Stomach (tissue), 9 donors: ENCODE data around the gene OR8B12. TPM values are rescaled to one million over a fixed set of nuclear protein-coding genes. Genes with fewer than 3 reads are reported as not detected.

Experiments
- DNase-seq, 2 donors: peaks; one replicate each; pipeline versions ENCODE4 v3.0.0 to v3.0.0-alpha.2; 2013 to 2019
- H3K27ac ChIP-seq, 5 donors: fragments of 200-600 bp in 4 of 5; sonication (generic) in 4 of 5; one replicate each; pipeline ENCODE4 v1.5.1; 2013 to 2019; ENCODE audit warnings: mild to moderate bottlenecking in 1 of 5, moderate library complexity in 1 of 5
- H3K27me3 ChIP-seq, 3 donors: fragments of 200-600 bp; sonication (generic); one replicate each; pipeline ENCODE4 v1.5.1; 2017 to 2019; ENCODE audit warnings: mixed run types in 1 of 3
- H3K36me3 ChIP-seq, 4 donors: fragments of 200-600 bp; sonication (generic); 1 replicate in 3 of 4; 2 replicates in 1 of 4; pipeline ENCODE4 v1.5.1; 2016 to 2019
- H3K4me1 ChIP-seq, 4 donors: fragments of 200-600 bp; sonication (generic); one replicate each; pipeline ENCODE4 v1.5.1; 2016 to 2019
- H3K4me3 ChIP-seq, 4 donors: fragments of 200-600 bp; sonication (generic) in 3 of 4; one replicate each; pipeline ENCODE4 v1.5.1; 2016 to 2019; ENCODE audit warnings: mild to moderate bottlenecking in 1 of 4
- H3K9me3 ChIP-seq, 4 donors: fragments of 200-600 bp; sonication (generic); one replicate each; pipeline ENCODE4 v1.5.1; 2016 to 2019
- EP300 ChIP-seq: sonication (generic); formaldehyde crosslinking; IDR thresholded peaks from one replicate; pipeline ENCODE4 v1.6.1; 2017; ENCODE audit warnings: antibody characterized with exemption
- POLR2A ChIP-seq, 4 donors: fragments of 450-650 bp; IDR thresholded peaks; one replicate each; pipeline ENCODE4 v1.6.1; 2016; ENCODE audit warnings: antibody characterized with exemption in 4 of 4, control low read depth in 2 of 4, mild to moderate bottlenecking in 1 of 4, moderate library complexity in 1 of 4
- POLR2AphosphoS5 ChIP-seq, 3 donors: sonication (generic); formaldehyde crosslinking; IDR thresholded peaks; one replicate each; pipeline ENCODE4 v1.6.1; 2016; ENCODE audit warnings: antibody characterized with exemption in 3 of 3
- WGBS, 5 donors: extraction: QIAGEN DNeasy Blood & Tissue Kit in 3 of 5; methylation state at CpG; one replicate each; pipeline versions ENCODE4 v1.1.5 to v1.1.7; 2013 to 2018; 5-methylcytosine and 5-hydroxymethylcytosine counted together
- intact Hi-C: fragments of 100-400 bp; cut with DNase I; formaldehyde crosslinking; loops from one replicate; pipeline ENCODE4 v1.15.1; 2023; ENCODE audit warnings: low total_unique reads
- polyA plus RNA-seq, 3 donors: library from polyadenylated mRNA; stranded (reverse); fragments of 200-250 nt; gene quantifications; one replicate each; pipeline ENCODE4 v1.2.3, GENCODE V29; 2013
- total RNA-seq, 5 donors: library from RNA; depleted of rRNA; stranded (reverse); fragments of >200 nt; gene quantifications; one replicate each; pipeline versions ENCODE4 v1.1.0 to v1.2.3, GENCODE V29; 2014 to 2016
- TF ChIP-seq, protein P1 (sequence below), 7 experiments: fragments of 450-650 bp in 4 of 7; fragments of 200-600 bp in 3 of 7; sonication (generic) in 3 of 7; IDR thresholded peaks; one replicate each; pipeline ENCODE4 v1.5.1; 2016 to 2019; ENCODE audit warnings: antibody characterized with exemption in 7 of 7, control low read depth in 2 of 7, mild to moderate bottlenecking in 1 of 7
- donor health status: healthy with polysubstance abuse.
- donor health status: Bipolar disorder and iron deficiency.
- donor health status: healthy.

OR8B12 gene
- total and polyA plus RNA-seq, 8 donors, result not detected

DNA sequence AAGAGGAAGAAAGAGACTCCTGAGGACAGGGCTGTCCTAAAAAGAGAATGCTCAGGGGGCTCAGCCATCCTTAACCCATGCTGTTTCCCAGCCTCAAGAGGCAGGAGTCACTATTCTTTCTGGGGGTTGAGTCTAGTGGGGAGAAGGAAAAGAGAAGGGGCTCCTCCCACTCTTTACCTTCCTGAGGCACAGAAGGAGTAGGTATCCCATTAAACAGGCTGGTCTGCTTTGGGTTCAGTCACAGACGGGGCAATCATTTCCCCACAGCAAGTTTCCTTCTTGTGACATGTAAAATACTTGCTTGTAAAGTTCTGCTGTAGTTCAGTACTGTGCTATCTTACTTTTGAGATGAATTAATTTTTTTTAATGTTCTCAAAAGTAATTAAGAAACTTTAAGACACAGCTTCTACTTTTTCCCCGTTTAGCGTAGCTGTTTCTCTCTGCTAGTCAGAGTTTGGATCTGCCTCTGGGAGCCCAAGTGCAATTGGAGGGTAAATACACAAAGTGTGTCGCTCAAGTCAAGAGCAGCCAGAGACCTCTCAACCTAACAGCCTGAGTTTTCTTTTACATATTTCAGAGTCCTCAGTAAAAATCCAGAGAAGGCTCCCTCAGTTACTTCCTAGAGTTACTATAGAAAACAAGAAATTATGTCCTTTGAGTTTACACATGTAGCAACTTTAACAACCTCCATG is 41.4 kb upstream of the OR8B12 start:
- Histone ChIP-seq H3K27me3 (no peaks in the 10 kb centered on the region), H3K4me3 (no peak overlapping the region), H3K4me1 (no peaks in the 10 kb centered on the region), H3K9me3 (no peaks in the 10 kb centered on the region), H3K27ac (no peak overlapping the region), H3K36me3 (no peaks in the 10 kb centered on the region)
- no peak for DNase-seq
- 51 to 68% (median 57%) methylated on average over 4 of the region's 4 CpGs for WGBS, 5 donors
- no peak for TF ChIP-seq POLR2AphosphoS5 (IDR thresholded peaks at IDR 0.05)
- TF ChIP-seq, protein P1, sequence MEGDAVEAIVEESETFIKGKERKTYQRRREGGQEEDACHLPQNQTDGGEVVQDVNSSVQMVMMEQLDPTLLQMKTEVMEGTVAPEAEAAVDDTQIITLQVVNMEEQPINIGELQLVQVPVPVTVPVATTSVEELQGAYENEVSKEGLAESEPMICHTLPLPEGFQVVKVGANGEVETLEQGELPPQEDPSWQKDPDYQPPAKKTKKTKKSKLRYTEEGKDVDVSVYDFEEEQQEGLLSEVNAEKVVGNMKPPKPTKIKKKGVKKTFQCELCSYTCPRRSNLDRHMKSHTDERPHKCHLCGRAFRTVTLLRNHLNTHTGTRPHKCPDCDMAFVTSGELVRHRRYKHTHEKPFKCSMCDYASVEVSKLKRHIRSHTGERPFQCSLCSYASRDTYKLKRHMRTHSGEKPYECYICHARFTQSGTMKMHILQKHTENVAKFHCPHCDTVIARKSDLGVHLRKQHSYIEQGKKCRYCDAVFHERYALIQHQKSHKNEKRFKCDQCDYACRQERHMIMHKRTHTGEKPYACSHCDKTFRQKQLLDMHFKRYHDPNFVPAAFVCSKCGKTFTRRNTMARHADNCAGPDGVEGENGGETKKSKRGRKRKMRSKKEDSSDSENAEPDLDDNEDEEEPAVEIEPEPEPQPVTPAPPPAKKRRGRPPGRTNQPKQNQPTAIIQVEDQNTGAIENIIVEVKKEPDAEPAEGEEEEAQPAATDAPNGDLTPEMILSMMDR (IDR thresholded peaks at IDR 0.05), result no peak
- no peak for TF ChIP-seq EP300
- TF ChIP-seq POLR2A (IDR thresholded peaks at IDR 0.05), result no peak
- intact Hi-C loops, result loop anchor here (10.0 kb wide), 1 partner anchor 170 kb away; no protein-coding TSS in a partner anchor

DNA sequence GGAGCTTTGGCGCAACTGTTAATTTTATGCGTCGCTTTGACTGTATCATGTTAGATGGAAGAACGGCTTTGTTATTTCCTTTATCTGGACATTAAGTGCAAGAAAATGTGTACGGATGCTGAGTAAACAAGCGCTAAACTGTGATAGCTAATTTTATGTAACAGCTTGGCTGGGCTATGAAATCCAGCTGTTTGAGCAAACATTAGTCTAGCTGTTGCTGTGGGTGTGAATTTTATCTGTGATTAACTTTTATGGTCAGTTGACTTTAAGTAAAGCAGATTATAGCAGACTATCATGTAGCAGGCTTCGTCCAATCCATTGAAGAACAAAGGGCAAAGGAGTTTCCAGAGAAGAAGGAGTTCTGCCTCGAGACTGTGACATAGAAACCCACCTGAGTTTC is 40.3 kb upstream of the OR8B12 start:
- no peaks in the 10 kb centered on the region for H3K4me1 ChIP-seq
- DNase-seq, result no peak
- H3K4me3 ChIP-seq, result no peak overlapping the region
- TF ChIP-seq POLR2AphosphoS5 (IDR thresholded peaks at IDR 0.05) (no peak), EP300 (no peak), POLR2A (IDR thresholded peaks at IDR 0.05) (no peak)
- TF ChIP-seq, protein P1 (IDR thresholded peaks at IDR 0.05), result no peak
- intact Hi-C loops, result loop anchor here (10.0 kb wide), 1 partner anchor 169 kb away; no protein-coding TSS in a partner anchor
- no peaks in the 10 kb centered on the region for H3K36me3 ChIP-seq
- H3K27ac ChIP-seq, result no peak overlapping the region
- no peaks in the 10 kb centered on the region for H3K9me3 ChIP-seq
- 23 to 56% (median 46%) methylated on average over 8 of the region's 8 CpGs for WGBS, 5 donors
- H3K27me3 ChIP-seq, result no peaks in the 10 kb centered on the region

DNA sequence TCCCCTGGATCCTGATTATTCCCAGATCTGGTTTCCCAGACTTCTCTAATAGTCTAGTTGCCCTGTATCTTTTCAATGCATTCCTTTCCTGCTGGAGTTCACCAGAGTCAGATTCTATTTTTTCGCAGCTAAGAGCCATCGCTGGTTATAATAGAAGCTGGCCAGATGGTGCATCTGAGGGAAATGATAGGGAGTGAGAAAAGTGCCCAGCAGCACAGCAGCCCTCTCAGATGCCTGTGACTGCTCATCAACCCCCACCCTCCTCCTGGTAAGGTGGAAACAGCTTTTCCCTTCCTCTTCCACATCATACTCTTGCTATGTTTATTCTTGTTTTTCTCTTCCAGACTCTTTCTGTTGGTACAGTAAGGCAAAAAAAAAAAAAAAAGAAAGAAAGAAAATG is 39.1 kb upstream of the OR8B12 start:
- no peaks in the 10 kb centered on the region for H3K4me1 ChIP-seq
- no peak overlapping the region for H3K27ac ChIP-seq
- no peaks in the 10 kb centered on the region for H3K9me3 ChIP-seq
- no peak overlapping the region for H3K4me3 ChIP-seq
- H3K27me3 ChIP-seq, result no peaks in the 10 kb centered on the region
- H3K36me3 ChIP-seq, result no peaks in the 10 kb centered on the region
- no peak for DNase-seq
- intact Hi-C loops, result loop anchor here (10.0 kb wide), 1 partner anchor 168 kb away; no protein-coding TSS in a partner anchor
- TF ChIP-seq, protein P1 (IDR thresholded peaks at IDR 0.05), result no peak
- no peak for TF ChIP-seq POLR2AphosphoS5 (IDR thresholded peaks at IDR 0.05)
- no peak for TF ChIP-seq EP300
- TF ChIP-seq POLR2A (IDR thresholded peaks at IDR 0.05), result no peak
- 77 to 91% (median 88%) methylated on average over 2 of the region's 2 CpGs for WGBS, 5 donors

DNA sequence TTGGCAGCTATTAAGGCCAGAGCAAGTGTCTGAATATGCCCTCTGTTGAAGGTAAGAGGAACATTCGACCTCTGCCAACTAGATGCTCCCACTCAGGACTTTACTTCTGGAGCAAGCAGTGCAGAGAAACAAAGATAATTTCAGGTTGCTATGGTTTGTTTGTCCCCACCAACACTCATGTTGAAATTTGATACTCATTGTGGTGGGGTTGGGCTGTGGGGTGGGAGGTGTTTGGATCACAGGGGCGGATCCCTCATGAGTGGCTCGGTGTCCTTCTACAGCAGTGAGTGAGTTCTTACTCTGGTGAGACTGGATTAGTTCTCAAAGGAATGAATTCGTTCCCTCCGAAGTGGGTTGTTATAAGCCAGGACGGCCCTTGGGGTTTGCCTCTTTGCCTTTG is 38.4 kb upstream of the OR8B12 start:
- no peak for TF ChIP-seq POLR2AphosphoS5 (IDR thresholded peaks at IDR 0.05)
- TF ChIP-seq POLR2A (IDR thresholded peaks at IDR 0.05), result no peak
- TF ChIP-seq EP300, result no peak
- TF ChIP-seq, protein P1 (IDR thresholded peaks at IDR 0.05), result no peak
- DNase-seq, result no peak
- 57 to 83% (median 78%) methylated on average over 6 of the region's 6 CpGs for WGBS, 5 donors
- no peaks in the 10 kb centered on the region for H3K27me3 ChIP-seq
- H3K4me3 ChIP-seq, result no peak overlapping the region
- no peaks in the 10 kb centered on the region for H3K9me3 ChIP-seq
- H3K36me3 ChIP-seq, result no peaks in the 10 kb centered on the region
- no peaks in the 10 kb centered on the region for H3K4me1 ChIP-seq
- H3K27ac ChIP-seq, result no peak overlapping the region
- intact Hi-C loops, result loop anchor here (10.0 kb wide), 1 partner anchor 167 kb away; no protein-coding TSS in a partner anchor
